ENCODE data around the gene OR5K2. TPM values are rescaled to one million over a fixed set of nuclear protein-coding genes. Genes with fewer than 3 reads are reported as not detected.

Gene OR5K2
- total and polyA plus RNA-seq, 2 donors (not counting 1 experiment from before 2014, with no cell fraction given) = not detected

- no peak overlapping the region for H3K27ac ChIP-seq (ENCODE audit: low read length in 2 of 2)
- H4K20me1 ChIP-seq (ENCODE audit: control insufficient read depth, insufficient read depth, low read length, poor library complexity, severe bottlenecking) = no peaks in the 10 kb centered on the region
- peaks cover 0 to 3% of the 10 kb centered on the region in 2 donors for H3K4me1 ChIP-seq (ENCODE audit: control insufficient read depth in 2 of 2, insufficient read depth in 2 of 2, low read length in 2 of 2)
- CTCF ChIA-PET = interaction anchor here (1.2 kb wide), 1 partner anchor 16 kb away, joined by 3 read pairs; no protein-coding TSS in a partner anchor
- no peaks in the 10 kb centered on the region for H3K9me3 ChIP-seq (ENCODE audit: control extremely low read depth in 1 of 3, control insufficient read depth in 2 of 3, insufficient read depth in 1 of 3, low read length in 2 of 3)
- no peak overlapping the region for H3K9ac ChIP-seq (ENCODE audit: low read length)
- TF ChIP-seq EZH2 (IDR thresholded peaks at IDR 0.05; ENCODE audit: borderline replicate concordance, insufficient read depth, low read depth, low read length, poor library complexity, severe bottlenecking) (no peak), CTCF (IDR thresholded peaks at IDR 0.05) (no peak)
- POLR2A ChIA-PET = no interaction called here
- Mint-ChIP-seq H3K9me3 (ENCODE audit: insufficient read depth) (no peaks in the 10 kb centered on the region), H3K4me3 (no peak overlapping the region), H3K4me1 (peaks cover 13% of the 10 kb centered on the region), H3K27ac (no peak overlapping the region), H3K27me3 (no peaks in the 10 kb centered on the region)
- ATAC-seq (ENCODE audit: low read depth) (no peak), DNase-seq (no peak)
- WGBS (ENCODE audit: insufficient coverage) = no CpG with 5 or more reads among the region's 1 CpG
- H3K36me3 ChIP-seq (replicated peaks in 1 of 2; ENCODE audit: control extremely low read depth in 1 of 2, control insufficient read depth in 1 of 2, extremely low read depth in 1 of 2, insufficient read depth in 2 of 2, low read length in 1 of 2) = no peaks in the 10 kb centered on the region
- no peak overlapping the region for H2AFZ ChIP-seq (ENCODE audit: insufficient read depth, low read depth, low read length, poor library complexity, severe bottlenecking)
- no peaks in the 10 kb centered on the region for H3K27me3 ChIP-seq (replicated peaks in 1 of 4; ENCODE audit: control extremely low read depth in 1 of 4, control insufficient read depth in 3 of 4, insufficient read depth in 4 of 4, low read length in 3 of 4)
- H3K4me2 ChIP-seq (replicated peaks; ENCODE audit: low read depth, low read length, poor library complexity, severe bottlenecking) = no peak overlapping the region
- intact Hi-C loops (cut with micrococcal nuclease) = no loop called here
- H3K4me3 ChIP-seq (ENCODE audit: control extremely low read depth in 1 of 5, extremely low read depth in 1 of 5, insufficient read depth in 1 of 5, low read depth in 2 of 5, low read length in 4 of 5) = no peak overlapping the region
- H3K79me2 ChIP-seq (ENCODE audit: control insufficient read depth, insufficient read depth, low read length) = no peaks in the 10 kb centered on the region
These were observed 44.2 kb downstream of the OR5K2 start for GRCh38 chr3:98541695-98542094.

GRCh38 chr3:98542623-98543022 is 45.1 kb downstream of the OR5K2 start:
- Mint-ChIP-seq H3K27ac (no peak overlapping the region), H3K9me3 (ENCODE audit: insufficient read depth) (no peaks in the 10 kb centered on the region), H3K27me3 (no peaks in the 10 kb centered on the region), H3K4me1 (peaks cover 9% of the 10 kb centered on the region), H3K4me3 (no peak overlapping the region)
- Histone ChIP-seq H3K79me2 (ENCODE audit: control insufficient read depth, insufficient read depth, low read length) (no peaks in the 10 kb centered on the region), H3K9ac (ENCODE audit: low read length) (no peak overlapping the region), H3K9me3 (ENCODE audit: control extremely low read depth in 1 of 3, control insufficient read depth in 2 of 3, insufficient read depth in 1 of 3, low read length in 2 of 3) (no peaks in the 10 kb centered on the region), H4K20me1 (ENCODE audit: control insufficient read depth, insufficient read depth, low read length, poor library complexity, severe bottlenecking) (no peaks in the 10 kb centered on the region), H3K4me2 (replicated peaks; ENCODE audit: low read depth, low read length, poor library complexity, severe bottlenecking) (no peak overlapping the region), H2AFZ (ENCODE audit: insufficient read depth, low read depth, low read length, poor library complexity, severe bottlenecking) (no peak overlapping the region), H3K4me1 (ENCODE audit: control insufficient read depth in 2 of 2, insufficient read depth in 2 of 2, low read length in 2 of 2) (peaks cover 0 to 3% of the 10 kb centered on the region in 2 donors), H3K27ac (ENCODE audit: low read length in 2 of 2) (no peak overlapping the region), H3K4me3 (ENCODE audit: control extremely low read depth in 1 of 5, extremely low read depth in 1 of 5, insufficient read depth in 1 of 5, low read depth in 2 of 5, low read length in 4 of 5) (no peak overlapping the region), H3K36me3 (replicated peaks in 1 of 2; ENCODE audit: control extremely low read depth in 1 of 2, control insufficient read depth in 1 of 2, extremely low read depth in 1 of 2, insufficient read depth in 2 of 2, low read length in 1 of 2) (no peaks in the 10 kb centered on the region), H3K27me3 (replicated peaks in 1 of 4; ENCODE audit: control extremely low read depth in 1 of 4, control insufficient read depth in 3 of 4, insufficient read depth in 4 of 4, low read length in 3 of 4) (no peaks in the 10 kb centered on the region)
- intact Hi-C loops (cut with micrococcal nuclease) = no loop called here
- no peak for TF ChIP-seq CTCF (IDR thresholded peaks at IDR 0.05)
- no peak for TF ChIP-seq EZH2 (IDR thresholded peaks at IDR 0.05; ENCODE audit: borderline replicate concordance, insufficient read depth, low read depth, low read length, poor library complexity, severe bottlenecking)
- ATAC-seq (ENCODE audit: low read depth) (no peak), DNase-seq (no peak)
- CTCF ChIA-PET = interaction anchor here (1.2 kb wide), 1 partner anchor 15 kb away, joined by 3 read pairs; no protein-coding TSS in a partner anchor
- POLR2A ChIA-PET = no interaction called here
- no CpG with 5 or more reads among the region's 1 CpG for WGBS (ENCODE audit: insufficient coverage)

All from B cell (primary cell).